Suprapubic skin (tissue), 4 donors: ENCODE results near the gene BTBD6.

Experiments used
- CTCF ChIP-seq, 2 donors: fragments of 200-600 bp in 1 of 2; fragments of 450-650 bp in 1 of 2; sonication (generic) in 1 of 2; IDR thresholded peaks; one replicate each; pipeline ENCODE4 v1.5.1; 2016 to 2019; ENCODE audit warnings: antibody characterized with exemption in 2 of 2, mild to moderate bottlenecking in 1 of 2, moderate library complexity in 1 of 2
- EP300 ChIP-seq: sonication (generic); formaldehyde crosslinking; IDR thresholded peaks from one replicate; pipeline ENCODE4 v1.6.1; 2017; ENCODE audit warnings: antibody characterized with exemption
- POLR2A ChIP-seq, 2 donors: fragments of 450-650 bp; IDR thresholded peaks; one replicate each; pipeline ENCODE4 v1.6.1; 2017; ENCODE audit warnings: antibody characterized with exemption in 2 of 2, mild to moderate bottlenecking in 2 of 2, moderate library complexity in 2 of 2
- POLR2AphosphoS5 ChIP-seq, 3 donors: sonication (generic); formaldehyde crosslinking; IDR thresholded peaks; one replicate each; pipeline ENCODE4 v1.6.1; 2017; ENCODE audit warnings: antibody characterized with exemption in 3 of 3

DNA sequence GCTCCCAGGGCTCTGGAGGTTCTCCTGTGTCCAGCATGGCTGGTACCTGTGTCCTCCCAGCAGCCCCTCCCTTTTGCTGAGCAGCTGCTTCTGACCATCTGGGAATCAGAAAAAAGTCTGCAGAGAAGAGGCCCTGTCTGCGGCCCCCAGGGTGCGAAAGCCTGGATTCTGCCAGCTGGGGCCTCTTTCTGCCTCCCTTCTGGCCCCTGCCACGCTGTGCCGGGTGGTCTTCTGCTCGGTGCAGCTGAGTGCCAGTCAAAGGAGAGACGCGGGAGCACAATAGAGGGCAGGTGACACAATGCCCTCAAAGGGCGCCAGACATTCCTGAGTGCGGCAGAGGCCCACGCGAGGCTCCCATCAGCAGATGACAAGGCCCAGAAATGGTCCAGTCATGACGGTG is 12.6 kb downstream of the BTBD6 start:
- TF ChIP-seq CTCF (IDR thresholded peaks at IDR 0.05) (no peak), POLR2A (IDR thresholded peaks at IDR 0.05) (no peak), POLR2AphosphoS5 (IDR thresholded peaks at IDR 0.05) (no peak), EP300 (no peak)
